Neural progenitor cell (in vitro differentiated cells): Measurements from ENCODE around the gene ATXN3.

Experiments
- EZH2 ChIP-seq: fragments of 200-600 bp; sonication (generic); IDR thresholded peaks from 2 replicates; pipeline ENCODE4 v1.6.1; 2017; ENCODE audit warnings: antibody characterized with exemption, mild to moderate bottlenecking, moderate library complexity
- EZH2phosphoT487 ChIP-seq: fragments of 200-600 bp; sonication (generic); IDR thresholded peaks from 2 replicates; pipeline ENCODE4 v1.6.1; 2017; ENCODE audit warnings: antibody characterized with exemption
- TF ChIP-seq, protein P1 (sequence below): fragments of 200-600 bp; sonication (generic); IDR thresholded peaks from 2 replicates; pipeline ENCODE4 v1.5.1; 2017; ENCODE audit warnings: antibody characterized with exemption, mild to moderate bottlenecking

DNA sequence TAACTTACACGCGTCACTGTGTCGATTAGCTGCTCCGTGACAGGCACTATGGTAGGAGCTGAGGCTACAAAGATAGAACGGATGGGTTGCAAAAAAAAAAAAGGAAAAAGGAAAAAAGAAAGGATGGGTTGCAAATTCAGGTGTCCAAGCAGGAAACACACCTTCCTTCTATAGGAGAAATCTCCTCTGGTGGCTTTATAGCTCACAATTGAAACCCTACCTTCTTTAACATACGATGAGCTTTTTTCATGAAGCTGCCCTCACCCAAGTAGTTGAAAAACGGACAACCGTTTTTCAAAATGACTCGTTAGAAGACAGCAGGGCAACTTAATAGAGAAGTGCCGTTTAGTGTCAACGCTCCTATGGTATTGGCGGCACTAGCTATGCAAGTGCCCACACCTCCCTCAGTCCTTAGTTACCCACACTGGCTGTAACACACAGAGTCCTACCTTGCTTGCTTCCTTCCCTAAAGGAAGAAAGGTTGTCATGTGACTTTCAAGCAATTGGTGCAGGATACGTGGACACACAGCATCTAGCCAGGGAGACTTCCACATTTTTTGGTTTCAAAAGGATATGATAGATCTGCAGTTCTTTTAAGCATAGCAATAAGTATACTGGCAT is 65.8 kb downstream of the ATXN3 start:
- TF ChIP-seq, protein P1, sequence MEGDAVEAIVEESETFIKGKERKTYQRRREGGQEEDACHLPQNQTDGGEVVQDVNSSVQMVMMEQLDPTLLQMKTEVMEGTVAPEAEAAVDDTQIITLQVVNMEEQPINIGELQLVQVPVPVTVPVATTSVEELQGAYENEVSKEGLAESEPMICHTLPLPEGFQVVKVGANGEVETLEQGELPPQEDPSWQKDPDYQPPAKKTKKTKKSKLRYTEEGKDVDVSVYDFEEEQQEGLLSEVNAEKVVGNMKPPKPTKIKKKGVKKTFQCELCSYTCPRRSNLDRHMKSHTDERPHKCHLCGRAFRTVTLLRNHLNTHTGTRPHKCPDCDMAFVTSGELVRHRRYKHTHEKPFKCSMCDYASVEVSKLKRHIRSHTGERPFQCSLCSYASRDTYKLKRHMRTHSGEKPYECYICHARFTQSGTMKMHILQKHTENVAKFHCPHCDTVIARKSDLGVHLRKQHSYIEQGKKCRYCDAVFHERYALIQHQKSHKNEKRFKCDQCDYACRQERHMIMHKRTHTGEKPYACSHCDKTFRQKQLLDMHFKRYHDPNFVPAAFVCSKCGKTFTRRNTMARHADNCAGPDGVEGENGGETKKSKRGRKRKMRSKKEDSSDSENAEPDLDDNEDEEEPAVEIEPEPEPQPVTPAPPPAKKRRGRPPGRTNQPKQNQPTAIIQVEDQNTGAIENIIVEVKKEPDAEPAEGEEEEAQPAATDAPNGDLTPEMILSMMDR = no peak
- TF ChIP-seq EZH2phosphoT487 (no peak), EZH2 (no peak)
